ENCODE data around the gene SCAMP4. TPM values are rescaled to one million over a fixed set of nuclear protein-coding genes. Genes with fewer than 3 reads are reported as not detected.
A peak's percentile ranks its signal among the peaks of the same experiment; 100 is the strongest.

Gene SCAMP4
- total and polyA plus RNA-seq, 2 of the 13 experiments (the other 11 are each of a cell fraction or from before 2014, with no cell fraction given): 10.7 to 13.7 TPM

GRCh38 chr19:1905863-1906375 is 720 bp downstream of the SCAMP4 start (continued):
- TF ChIP-seq, protein P1, sequence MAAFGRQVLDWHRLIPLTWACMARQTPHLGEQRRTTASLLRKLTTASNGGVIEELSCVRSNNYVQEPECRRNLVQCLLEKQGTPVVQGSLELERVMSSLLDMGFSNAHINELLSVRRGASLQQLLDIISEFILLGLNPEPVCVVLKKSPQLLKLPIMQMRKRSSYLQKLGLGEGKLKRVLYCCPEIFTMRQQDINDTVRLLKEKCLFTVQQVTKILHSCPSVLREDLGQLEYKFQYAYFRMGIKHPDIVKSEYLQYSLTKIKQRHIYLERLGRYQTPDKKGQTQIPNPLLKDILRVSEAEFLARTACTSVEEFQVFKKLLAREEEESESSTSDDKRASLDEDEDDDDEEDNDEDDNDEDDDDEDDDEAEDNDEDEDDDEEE (CRISPR knock-in tag; IDR thresholded peaks at IDR 0.05): no peak
- TF ChIP-seq ZNF749 (CRISPR knock-in tag; IDR thresholded peaks at IDR 0.05; ENCODE audit: borderline replicate concordance) (no peak), MED13 (CRISPR knock-in tag; IDR thresholded peaks at IDR 0.05) (no peak), GABPA (IDR thresholded peaks at IDR 0.05; ENCODE audit: low read depth, low read length) (no peak), GABPA (CRISPR knock-in tag; IDR thresholded peaks at IDR 0.05; ENCODE audit: low read depth) (no peak), ZC3H4 (CRISPR knock-in tag; IDR thresholded peaks at IDR 0.05; ENCODE audit: borderline replicate concordance) (no peak), BCL6 (CRISPR knock-in tag; IDR thresholded peaks at IDR 0.05) (no peak), TCF12 (IDR thresholded peaks at IDR 0.05) (no peak), TCF12 (CRISPR knock-in tag; IDR thresholded peaks at IDR 0.05) (no peak), ZNF558 (CRISPR knock-in tag; IDR thresholded peaks at IDR 0.05; ENCODE audit: borderline replicate concordance) (0 out of 2 replicates have a peak, but pooled peaks have one; percentile 35), CTCF (CRISPR knock-in tag; IDR thresholded peaks at IDR 0.05) (no peak), ZNF704 (CRISPR knock-in tag; IDR thresholded peaks at IDR 0.05; ENCODE audit: borderline replicate concordance) (no peak), HIVEP1 (CRISPR knock-in tag; IDR thresholded peaks at IDR 0.05) (no peak), MIER2 (CRISPR knock-in tag; IDR thresholded peaks at IDR 0.05) (no peak), JUNB (CRISPR knock-in tag; IDR thresholded peaks at IDR 0.05; ENCODE audit: borderline replicate concordance) (no peak), ZMAT3 (CRISPR knock-in tag; conservative IDR thresholded peaks at IDR 0.05) (peak; percentile 44; the same call in 1 of the 2 replicates), ZSCAN9 (CRISPR knock-in tag; IDR thresholded peaks at IDR 0.05; ENCODE audit: borderline replicate concordance) (no peak), SIX4 (CRISPR knock-in tag; IDR thresholded peaks at IDR 0.05) (no peak)
- TF ChIP-seq, protein P2, sequence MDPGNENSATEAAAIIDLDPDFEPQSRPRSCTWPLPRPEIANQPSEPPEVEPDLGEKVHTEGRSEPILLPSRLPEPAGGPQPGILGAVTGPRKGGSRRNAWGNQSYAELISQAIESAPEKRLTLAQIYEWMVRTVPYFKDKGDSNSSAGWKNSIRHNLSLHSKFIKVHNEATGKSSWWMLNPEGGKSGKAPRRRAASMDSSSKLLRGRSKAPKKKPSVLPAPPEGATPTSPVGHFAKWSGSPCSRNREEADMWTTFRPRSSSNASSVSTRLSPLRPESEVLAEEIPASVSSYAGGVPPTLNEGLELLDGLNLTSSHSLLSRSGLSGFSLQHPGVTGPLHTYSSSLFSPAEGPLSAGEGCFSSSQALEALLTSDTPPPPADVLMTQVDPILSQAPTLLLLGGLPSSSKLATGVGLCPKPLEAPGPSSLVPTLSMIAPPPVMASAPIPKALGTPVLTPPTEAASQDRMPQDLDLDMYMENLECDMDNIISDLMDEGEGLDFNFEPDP (CRISPR knock-in tag; conservative IDR thresholded peaks at IDR 0.05): no peak
- TF ChIP-seq, protein P3, sequence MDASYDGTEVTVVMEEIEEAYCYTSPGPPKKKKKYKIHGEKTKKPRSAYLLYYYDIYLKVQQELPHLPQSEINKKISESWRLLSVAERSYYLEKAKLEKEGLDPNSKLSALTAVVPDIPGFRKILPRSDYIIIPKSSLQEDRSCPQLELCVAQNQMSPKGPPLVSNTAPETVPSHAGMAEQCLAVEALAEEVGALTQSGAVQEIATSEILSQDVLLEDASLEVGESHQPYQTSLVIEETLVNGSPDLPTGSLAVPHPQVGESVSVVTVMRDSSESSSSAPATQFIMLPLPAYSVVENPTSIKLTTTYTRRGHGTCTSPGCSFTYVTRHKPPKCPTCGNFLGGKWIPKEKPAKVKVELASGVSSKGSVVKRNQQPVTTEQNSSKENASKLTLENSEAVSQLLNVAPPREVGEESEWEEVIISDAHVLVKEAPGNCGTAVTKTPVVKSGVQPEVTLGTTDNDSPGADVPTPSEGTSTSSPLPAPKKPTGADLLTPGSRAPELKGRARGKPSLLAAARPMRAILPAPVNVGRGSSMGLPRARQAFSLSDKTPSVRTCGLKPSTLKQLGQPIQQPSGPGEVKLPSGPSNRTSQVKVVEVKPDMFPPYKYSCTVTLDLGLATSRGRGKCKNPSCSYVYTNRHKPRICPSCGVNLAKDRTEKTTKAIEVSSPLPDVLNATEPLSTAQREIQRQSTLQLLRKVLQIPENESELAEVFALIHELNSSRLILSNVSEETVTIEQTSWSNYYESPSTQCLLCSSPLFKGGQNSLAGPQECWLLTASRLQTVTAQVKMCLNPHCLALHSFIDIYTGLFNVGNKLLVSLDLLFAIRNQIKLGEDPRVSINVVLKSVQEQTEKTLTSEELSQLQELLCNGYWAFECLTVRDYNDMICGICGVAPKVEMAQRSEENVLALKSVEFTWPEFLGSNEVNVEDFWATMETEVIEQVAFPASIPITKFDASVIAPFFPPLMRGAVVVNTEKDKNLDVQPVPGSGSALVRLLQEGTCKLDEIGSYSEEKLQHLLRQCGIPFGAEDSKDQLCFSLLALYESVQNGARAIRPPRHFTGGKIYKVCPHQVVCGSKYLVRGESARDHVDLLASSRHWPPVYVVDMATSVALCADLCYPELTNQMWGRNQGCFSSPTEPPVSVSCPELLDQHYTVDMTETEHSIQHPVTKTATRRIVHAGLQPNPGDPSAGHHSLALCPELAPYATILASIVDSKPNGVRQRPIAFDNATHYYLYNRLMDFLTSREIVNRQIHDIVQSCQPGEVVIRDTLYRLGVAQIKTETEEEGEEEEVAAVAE (CRISPR knock-in tag; IDR thresholded peaks at IDR 0.05; ENCODE audit: borderline replicate concordance): 0 out of 2 replicates have a peak, but pooled peaks have one; percentile 6

Measured in HepG2 (cell line).